HCT116 (cell line): ENCODE results near the gene ARL11.
A peak's percentile ranks its signal among the peaks of the same experiment; 100 is the strongest.

Source experiments
- ELF1 ChIP-seq: IDR thresholded peaks from 2 replicates; pipeline ENCODE4 v1.6.1; 2012; ENCODE audit warnings: low read depth, borderline replicate concordance
- EZH2 ChIP-seq: fragments of 200-600 bp; sonication (generic); IDR thresholded peaks from 2 replicates; pipeline ENCODE4 v1.6.1; 2017; ENCODE audit warnings: antibody characterized with exemption, mixed run types
- POLR2A ChIP-seq: IDR thresholded peaks from 2 replicates; pipeline ENCODE4 v1.7.0; 2011; ENCODE audit warnings: borderline replicate concordance; ENCODE audit not compliant: insufficient read depth, insufficient read length; ENCODE audit errors: extremely low read depth
- POLR2AphosphoS5 ChIP-seq: IDR thresholded peaks from 2 replicates; pipeline ENCODE4 v1.6.1; 2011; ENCODE audit warnings: mild to moderate bottlenecking, low read depth, low read length, moderate library complexity
- TF ChIP-seq, protein P1 (sequence below), 3 experiments: fragments of 200-600 bp in 1 of 3; sonication (generic) in 1 of 3; IDR thresholded peaks in 2 of 3; conservative IDR thresholded peaks in 1 of 3; 2 replicates each; pipeline ENCODE4 v1.5.1; 2012 to 2017; ENCODE audit warnings: low read depth in 2 of 3, low read length in 2 of 3, antibody characterized with exemption in 1 of 3, borderline replicate concordance in 1 of 3, control low read depth in 1 of 3, mild to moderate bottlenecking in 1 of 3, mixed read lengths in 1 of 3, mixed run types in 1 of 3, moderate library complexity in 1 of 3; ENCODE audit not compliant: insufficient read depth in 1 of 3
- TF ChIP-seq, protein P2 (sequence below): IDR thresholded peaks from 2 replicates; pipeline ENCODE4 v1.6.1; 2012

DNA sequence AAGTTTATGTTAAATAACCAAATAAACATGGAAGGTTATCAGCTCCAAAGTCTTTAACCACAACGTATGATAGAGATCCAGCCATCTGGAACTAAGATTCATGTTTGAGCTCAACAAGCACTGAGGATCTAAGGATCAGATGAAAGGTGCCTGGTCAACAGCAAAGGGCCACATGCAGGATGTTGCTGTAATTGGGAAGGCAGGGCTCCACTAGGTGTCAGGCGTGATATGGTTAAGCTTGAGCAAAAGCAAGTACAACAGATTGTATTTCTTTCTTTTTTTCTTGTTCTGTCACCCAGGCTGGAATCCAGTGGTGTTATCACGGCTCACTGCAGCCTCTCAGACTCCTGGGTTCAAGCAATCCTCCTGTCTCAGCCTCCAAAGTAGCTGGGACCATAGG is 50.9 kb downstream of the ARL11 start:
- no peak for TF ChIP-seq EZH2
- TF ChIP-seq, protein P1, sequence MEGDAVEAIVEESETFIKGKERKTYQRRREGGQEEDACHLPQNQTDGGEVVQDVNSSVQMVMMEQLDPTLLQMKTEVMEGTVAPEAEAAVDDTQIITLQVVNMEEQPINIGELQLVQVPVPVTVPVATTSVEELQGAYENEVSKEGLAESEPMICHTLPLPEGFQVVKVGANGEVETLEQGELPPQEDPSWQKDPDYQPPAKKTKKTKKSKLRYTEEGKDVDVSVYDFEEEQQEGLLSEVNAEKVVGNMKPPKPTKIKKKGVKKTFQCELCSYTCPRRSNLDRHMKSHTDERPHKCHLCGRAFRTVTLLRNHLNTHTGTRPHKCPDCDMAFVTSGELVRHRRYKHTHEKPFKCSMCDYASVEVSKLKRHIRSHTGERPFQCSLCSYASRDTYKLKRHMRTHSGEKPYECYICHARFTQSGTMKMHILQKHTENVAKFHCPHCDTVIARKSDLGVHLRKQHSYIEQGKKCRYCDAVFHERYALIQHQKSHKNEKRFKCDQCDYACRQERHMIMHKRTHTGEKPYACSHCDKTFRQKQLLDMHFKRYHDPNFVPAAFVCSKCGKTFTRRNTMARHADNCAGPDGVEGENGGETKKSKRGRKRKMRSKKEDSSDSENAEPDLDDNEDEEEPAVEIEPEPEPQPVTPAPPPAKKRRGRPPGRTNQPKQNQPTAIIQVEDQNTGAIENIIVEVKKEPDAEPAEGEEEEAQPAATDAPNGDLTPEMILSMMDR (IDR thresholded peaks at IDR 0.05 in 2 of 3, conservative IDR thresholded peaks at IDR 0.05 in 1 of 3; ENCODE audit: borderline replicate concordance in 1 of 3, insufficient read depth in 1 of 3, low read depth in 2 of 3, low read length in 2 of 3), result 0 out of 6 replicates have a peak, but pooled peaks of 1 of the 3 experiments have one; percentile 8
- no peak for TF ChIP-seq ELF1
- no peak for TF ChIP-seq POLR2AphosphoS5
- TF ChIP-seq POLR2A, result no peak
- TF ChIP-seq, protein P2, sequence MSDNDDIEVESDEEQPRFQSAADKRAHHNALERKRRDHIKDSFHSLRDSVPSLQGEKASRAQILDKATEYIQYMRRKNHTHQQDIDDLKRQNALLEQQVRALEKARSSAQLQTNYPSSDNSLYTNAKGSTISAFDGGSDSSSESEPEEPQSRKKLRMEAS, result no peak
